Activated T-helper 9 cell treated with anti-CD3 and anti-CD28 coated beads, Interleukin-2, amount 50 U/mL, for 16 hours (primary cell): ENCODE data around the gene MTHFSD.

Experiments
- DNase-seq: peaks from one replicate; pipeline ENCODE4 v3.0.0-alpha.2; 2020; ENCODE audit warnings: low read depth

MTHFSD gene

DNA sequence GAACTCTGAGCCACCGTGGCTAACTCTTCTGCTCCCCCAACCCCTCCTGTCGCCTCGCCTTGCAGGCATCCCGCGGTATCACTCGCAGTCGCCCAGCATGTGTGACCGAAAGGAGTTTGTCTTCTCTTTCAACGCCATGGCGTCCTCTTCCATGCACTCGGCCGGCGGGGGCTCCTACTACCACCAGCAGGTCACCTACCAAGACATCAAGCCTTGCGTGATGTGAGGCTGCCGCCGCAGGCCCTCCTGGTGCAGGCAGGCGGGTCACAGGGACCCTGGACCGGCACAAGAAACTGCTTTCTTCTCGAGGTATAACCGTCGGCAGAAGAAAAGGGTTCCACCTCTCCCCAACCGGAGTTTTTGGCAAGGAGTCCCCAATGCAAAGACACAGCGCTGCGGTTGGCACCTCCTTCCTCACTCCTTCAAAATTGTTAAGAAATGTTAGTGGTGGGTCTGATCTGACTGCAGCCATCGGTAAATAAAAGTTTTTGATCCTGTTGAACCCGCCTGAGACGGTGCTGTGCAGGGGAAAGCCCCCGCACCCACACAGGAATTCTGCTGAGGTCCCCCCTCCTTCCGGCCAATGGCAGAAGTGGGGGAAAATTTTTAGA, 42.1 kb downstream of the MTHFSD start:
- DNase-seq, result no peak

DNA sequence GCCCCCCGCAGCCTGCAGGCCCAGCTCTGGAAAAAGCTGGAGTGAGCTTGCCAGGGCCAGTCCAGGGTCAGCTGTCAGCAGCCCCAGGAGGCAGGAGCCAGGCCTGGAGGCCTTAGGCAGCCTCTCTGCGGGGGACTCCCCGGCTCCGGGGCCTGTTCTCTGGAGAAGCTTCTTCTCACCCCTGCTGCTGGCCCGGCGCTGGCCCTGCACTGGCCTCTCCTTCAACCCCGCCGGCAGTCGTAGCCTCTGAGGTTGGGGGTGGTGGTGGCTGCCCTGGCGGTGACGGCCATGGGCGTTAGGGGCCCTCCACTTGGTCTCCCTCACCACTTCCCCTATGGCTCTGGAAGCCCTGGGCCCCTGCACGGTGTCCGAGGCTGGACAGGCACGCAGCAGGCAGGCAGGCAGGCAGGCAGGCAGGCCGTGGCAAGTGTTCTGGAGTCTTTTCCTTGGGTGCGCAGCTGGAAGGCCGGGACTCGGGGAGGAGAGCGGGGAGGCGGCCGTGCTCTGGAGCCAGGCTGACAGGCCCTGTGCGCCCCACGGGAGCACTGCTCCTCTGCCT, 42.7 kb downstream of the MTHFSD start:
- DNase-seq, result no peak

DNA sequence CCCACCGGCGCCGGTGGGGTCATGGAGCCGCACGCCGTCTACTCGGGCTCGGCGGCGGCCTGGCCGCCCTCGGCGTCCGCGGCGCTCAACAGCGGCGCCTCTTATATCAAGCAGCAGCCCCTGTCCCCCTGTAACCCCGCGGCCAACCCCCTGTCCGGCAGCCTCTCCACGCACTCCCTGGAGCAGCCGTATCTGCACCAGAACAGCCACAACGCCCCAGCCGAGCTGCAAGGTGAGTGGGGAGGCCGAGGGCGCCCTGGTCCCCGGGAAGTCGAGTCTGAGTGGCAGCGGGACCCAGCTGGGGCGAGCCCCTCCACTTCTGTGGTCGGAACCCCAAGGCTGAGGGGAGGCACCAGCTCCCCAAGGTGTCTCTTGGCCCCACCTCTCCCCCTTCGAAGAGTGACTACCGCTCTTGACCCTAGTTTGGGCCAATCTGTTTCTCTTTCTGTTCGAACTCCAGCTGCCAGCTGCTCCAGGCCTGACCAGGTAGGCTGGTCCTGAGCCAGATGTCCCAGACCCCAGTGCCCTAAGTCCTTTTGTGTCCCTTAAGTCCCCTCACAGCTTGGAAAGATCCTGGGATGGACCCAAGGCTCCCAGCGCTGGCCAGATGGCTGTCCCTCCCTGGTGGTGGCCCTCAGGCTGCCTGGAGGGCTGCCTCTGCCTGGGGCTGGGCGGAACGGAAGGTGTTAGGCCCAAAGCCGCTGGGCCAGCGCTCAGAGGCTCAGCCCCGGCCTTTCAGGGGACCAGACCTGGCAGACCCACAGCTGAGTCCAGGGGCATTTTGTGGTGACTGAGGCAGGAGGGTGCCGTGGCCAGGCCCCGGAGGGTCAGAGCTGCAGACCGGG, 43.5 kb downstream of the MTHFSD start:
- DNase-seq, result no peak

DNA sequence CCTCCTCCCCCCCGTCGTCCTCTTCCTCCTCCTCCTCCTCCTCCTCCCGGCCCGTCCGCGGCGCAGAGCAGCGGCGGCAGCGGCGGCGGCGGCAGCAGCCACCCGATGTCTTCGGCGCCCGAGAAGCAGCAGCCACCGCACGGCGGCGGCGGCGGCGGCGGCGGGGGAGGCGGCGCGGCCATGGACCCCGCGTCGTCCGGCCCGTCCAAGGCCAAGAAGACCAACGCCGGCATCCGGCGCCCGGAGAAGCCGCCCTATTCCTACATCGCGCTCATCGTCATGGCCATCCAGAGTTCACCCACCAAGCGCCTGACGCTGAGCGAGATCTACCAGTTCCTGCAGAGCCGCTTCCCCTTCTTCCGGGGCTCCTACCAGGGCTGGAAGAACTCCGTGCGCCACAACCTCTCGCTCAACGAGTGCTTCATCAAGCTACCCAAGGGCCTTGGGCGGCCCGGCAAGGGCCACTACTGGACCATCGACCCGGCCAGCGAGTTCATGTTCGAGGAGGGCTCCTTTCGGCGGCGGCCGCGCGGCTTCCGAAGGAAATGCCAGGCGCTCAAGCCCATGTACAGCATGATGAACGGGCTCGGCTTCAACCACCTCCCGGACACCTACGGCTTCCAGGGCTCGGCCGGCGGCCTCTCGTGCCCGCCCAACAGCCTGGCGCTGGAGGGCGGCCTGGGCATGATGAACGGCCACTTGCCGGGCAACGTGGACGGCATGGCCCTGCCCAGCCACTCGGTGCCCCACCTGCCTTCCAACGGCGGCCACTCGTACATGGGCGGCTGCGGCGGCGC, 44.4 kb downstream of the MTHFSD start, which contains the start of gene FOXF1:
Gene FOXF1 (plus strand): TSS at position 63 of the 797 bp plus-strand sequence. CDS start 43 bp downstream, at position 106.
- no peak for DNase-seq

DNA sequence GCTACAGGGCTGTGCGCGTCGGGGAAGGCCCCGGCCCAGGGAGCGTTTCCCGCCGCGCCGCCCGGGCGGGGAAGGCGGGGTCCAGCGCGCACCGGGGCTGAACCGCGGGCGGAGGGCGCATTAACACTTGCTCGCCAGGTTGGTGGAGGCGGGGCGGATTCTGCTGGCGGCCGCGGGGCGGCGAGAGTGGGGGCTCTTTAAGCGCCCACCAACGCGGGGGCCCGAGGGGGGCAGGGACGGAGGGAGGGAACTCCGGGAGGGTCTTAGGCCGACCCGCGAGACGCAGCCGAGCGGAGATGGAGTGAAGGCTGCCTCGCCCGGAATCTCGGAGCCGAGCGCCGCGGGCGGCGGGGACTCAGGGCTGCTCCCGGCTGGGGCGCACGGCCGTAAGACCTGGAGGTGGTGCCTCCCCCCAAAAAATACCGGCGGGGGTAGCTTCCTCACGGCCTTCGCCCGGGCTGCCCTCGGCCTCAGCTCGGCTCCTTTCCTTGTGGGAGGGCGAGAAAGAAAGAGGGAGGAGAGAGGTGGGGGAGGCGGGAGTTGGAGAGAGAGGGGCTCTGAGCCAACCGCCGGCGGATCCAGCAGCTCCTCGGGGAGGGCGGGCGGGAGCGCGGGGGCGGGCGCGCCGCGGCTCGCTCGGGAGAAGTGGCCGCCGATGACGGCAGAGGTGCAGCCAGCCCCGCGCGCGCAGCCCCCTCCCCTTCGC, 45.1 kb downstream of the MTHFSD start:
- no peak for DNase-seq

DNA sequence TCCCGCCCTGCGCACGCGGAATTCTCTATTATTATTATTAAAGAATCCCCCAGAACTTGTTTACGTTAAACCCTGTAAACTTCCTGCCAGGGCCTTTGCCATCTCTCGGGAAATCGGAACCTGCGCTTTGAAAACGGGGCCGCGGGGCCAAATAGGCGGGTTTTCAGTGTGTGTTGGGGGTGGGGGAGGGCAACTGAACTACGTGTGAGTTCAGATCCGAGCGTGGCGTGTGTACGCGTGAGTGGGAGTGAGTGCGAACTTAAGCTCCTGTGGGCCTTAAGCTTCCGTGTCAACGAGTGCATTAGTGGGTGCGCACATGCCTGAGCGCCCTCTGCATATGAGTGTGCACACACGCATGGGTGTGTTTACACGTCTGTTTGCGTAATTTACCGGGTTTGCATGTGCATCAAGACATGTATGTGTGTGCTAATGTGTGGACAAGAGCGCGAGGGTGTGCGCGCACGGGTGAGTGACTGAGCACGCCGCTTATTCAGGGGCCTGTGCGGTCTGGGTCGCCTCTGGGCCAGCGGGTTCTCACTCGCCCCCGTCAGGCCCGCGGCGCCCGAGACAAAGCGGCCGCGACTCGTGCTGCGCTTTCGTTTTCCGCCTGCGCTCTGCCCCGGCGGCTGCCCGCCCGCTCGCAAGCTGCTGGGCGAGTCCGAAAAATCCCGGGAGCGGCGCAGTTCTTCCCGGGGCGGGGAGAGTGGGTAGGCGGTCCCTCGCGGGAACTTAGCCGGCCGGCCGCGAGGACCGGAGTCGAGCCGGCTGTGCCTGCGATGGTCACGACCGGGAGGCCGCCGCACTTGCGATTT, 45.9 kb downstream of the MTHFSD start:
- no peak for DNase-seq

DNA sequence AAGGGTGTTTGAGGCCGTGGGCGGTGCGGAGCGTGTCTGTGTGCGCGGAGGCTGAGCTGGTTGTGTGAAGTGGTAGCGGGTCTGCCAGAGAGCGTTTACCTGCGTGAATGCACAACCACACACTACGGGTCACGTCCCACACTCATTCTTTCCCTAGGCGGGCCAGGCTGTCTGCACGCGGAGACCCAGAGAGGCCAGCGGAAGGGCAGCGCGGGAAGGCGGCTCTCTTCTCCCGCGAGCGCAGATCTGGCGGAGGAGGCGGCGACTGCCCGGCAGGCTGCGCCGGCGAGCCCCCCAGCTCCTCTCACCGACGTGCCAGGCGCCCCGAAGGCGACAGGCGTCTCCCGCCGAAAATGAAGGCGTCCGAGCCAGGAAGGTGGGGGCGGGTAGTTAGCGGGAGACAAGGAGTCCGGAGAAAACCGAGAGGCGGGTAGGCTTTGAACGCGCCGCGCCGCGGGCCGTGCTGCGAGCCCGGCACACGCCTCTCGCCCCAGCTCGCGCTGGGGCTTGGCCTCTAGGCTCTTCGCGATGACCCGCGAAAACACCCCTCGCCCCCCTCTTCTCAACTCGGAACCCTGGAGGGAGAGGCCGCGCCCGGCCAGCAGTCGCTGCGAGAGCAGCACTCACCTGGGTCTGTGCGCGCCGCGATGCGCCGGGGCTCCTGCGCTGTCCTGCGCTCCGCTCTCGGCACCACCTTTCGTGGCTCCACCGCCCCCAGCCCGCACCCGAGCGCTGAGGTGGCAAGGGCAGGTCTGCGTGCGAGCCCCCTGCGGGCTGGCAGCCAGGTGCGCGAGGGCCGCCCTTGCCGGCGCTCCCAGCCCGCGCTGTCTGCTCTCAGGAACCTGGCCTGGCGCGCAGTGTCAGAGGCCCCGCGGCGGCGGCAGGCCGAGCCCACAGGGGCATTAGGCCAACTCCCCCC, 46.7 kb downstream of the MTHFSD start:
- DNase-seq, result no peak

DNA sequence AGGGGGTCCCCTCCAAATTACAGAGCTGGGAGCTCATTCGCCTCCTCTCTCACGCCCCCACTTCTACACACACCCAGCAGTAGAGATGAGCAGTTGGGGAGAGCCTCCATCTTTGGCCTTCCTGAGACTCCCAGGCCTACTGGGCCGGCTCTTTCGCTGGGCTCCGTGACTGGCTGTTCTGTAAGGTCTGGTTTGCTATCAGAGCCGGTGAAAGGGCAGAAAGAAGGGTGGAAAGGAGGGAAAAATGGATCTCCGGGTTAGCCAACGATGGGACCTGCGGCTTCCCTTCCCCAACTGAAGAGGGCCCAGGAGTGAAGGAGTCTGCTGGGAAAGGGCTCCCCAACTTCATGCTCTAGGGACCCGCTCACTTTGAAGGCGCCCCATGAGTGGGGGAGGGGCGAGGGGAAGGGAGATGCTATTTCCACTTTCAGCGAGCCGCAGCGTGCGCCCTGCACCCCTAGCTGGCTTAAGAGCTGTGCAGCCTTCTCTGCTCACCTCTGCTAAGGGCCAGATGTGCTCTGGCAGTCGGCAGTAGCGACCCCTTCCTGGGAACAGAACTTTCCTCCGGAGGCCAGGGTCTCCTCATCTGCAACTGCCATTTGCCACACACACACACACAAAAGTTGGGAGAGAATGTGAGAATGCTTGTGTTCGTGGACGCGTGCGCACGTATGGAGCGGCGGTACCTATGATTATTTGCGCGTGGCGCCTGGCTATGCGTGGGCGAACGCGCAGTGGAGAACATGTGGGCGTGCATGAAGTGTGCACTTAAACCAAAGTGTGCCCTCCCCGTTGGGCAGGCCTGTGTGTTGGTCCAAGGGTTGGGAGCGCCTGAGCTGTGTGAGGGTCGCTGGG, 47.6 kb downstream of the MTHFSD start:
- DNase-seq, result no peak

DNA sequence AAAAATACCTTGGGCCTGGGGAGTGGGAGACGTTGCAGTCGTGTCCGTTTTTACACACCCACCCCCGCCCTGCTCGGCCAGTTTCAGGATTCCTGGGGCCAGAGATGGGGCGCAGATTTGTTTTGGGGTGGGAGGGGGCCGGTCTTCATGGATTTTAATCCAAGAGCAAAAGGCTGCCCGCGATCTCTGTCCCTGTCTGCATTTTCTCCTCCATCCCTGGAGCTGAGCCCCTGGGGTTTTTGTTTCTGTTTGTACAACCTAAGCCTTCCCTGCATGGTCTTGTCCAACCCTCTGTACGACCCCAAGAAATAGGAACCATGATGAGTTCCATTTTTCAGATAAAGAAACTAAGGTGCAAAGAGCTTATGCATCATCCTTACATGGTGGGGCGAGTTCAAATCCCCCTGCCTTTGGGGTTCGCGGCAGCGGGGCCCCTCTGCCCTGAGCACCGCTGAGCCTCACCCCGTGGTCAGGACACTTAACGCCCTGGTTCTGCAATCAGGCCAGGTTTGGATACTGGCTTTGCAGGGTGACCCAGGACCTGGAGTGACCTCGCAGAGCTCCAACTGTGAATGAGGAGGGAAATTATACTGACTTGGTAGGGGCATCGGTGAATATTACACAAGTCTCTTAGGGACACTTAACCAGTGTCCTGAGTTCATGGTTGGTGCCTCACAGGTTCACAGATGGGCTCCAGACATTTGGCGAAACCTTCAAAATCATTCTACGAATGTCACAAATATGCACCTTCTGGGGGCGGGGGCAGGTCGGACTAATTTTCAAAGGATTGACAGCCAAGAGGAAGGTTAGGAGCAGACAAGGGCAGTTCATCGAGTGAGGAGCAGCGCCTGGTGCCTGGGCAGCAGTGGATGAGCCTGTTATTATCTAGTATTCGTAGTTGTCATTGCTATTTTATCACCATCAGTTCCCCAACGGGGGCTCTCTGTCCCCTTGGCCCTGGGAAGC, 48.9 kb downstream of the MTHFSD start:
- no peak for DNase-seq

DNA sequence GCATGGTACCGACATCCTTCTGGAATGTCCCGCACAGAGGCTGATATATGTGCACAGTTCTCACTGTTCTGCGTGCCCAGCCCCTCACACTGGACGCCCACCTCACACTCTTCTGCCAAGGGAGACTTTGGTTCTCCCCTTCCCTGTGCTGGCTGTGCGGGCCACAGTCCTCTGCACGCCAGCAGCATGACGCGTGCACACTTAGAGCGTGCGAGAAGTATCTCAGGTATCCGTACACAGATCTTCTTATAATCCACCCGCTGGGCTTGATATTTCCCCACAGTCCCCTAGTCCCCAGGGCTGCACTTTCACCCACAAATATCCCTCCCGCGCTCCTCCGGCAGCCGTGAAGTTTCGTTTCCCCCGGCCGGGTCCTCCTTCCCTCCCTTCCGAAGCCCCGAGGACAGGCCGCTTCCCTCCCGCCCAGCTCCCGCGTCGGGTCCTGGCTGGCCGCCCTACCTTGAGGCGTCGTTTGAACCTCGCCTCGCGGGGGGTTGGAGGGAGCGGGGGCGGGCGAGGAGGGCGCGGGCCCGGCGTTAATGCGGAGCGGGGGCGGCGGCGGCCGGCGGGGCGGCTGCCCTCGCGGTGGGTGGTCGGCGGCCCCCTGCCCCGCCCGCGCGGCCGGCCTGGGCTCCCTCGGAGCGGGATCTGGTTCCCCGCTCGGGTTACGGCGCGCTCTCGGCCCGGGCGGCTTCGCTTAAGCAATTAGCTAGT, 49.7 kb downstream of the MTHFSD start:
- no peak for DNase-seq

DNA sequence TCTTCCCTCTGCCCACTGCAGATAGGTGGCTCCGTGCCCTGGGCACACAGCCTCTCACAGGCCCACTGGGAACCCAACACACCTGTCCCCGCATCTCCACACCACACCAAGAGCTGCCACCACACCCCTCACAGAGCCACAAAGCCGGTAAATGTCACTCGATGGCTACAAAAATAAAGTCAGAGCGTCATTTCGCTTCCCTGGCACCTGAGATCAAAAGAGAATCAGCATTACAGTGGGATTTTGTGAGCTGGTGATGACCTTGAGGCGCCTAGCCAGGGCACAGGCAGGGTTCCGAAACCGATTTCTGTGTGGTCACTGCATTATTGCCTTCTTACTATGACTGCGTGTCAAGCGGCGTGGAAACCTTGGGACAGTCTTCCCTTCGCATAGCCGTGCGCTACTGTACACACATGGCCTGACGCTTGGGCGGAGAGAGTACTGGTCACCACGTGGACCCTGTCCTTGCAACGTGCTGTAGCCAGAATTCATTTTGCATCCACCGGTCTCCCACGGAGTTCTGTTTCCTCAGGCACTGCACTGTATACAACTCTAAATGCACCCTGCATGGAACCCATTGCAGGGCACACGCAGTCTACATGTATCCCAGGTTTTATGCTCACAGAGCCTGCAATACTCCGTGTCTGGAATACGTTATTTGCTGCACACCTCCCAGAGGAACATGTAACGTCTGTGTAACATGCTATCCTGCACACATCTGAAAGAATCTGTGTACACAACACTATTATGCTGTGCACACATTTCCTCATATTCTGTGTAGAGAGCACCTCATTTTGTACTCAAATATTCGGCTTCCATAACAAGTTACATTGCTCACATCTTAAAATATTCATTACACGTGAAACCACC, 50.5 kb downstream of the MTHFSD start:
- DNase-seq, result no peak

DNA sequence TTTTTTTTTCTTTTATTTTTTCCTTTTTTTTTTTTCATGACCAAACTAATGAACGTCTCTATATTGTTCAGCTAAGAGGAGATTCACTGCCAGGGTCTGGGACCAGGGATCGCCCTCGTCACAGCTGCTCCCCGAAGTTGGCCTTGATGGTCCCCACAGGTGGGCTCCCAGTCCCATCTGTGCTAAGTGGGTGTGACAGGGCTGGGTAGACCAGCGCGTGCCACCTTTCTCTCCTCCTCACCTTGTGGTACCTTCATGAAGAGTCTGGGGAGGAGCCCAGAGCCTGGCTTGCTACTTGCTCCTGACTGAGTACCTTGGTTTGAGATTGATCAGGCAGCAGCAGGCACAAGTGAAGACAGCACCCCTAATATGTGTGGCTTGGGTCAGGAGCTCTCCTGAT, 51.2 kb downstream of the MTHFSD start:
- DNase-seq, result no peak

DNA sequence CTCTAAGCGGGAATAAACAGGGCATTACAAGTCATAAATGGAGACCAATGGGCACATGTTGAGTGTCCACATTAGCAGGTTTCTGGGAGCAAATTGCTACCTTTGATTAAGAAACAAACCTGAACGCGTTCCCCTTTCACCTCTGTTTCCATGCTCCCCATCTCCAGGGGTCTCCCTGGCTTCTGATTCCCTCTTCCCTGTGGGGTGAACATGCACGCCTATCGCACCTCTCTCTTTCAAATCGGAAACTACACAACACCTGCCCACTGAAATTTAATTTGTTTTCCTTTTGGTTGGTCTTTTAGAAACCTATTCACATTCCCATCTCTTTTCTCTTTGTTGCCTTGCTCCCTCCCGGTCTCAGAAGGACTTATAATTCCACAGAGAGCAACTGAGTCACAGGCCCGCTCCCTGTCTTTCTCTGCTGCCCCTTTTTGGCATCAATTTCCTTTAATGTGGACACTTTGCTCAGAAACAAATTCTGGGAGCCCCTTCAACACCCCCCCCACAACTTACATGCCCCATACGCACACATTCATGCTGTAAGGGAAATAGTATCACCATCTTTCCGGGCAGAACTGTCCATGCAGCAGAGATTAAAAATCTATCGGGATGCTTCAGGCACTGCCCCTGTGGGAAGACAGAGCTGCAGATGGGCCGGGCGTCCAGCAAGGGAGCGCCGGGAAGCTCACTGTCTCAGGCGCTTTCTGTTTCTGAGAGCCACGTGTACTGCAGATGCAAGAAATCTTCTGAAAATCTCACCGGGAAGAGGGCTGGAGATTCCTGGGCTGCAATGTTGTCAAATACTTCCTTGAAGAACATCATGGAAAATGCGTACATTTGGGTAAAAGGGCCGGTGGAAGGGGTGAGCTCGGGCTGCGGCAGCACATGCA, 51.9 kb downstream of the MTHFSD start:
- DNase-seq, result no peak

DNA sequence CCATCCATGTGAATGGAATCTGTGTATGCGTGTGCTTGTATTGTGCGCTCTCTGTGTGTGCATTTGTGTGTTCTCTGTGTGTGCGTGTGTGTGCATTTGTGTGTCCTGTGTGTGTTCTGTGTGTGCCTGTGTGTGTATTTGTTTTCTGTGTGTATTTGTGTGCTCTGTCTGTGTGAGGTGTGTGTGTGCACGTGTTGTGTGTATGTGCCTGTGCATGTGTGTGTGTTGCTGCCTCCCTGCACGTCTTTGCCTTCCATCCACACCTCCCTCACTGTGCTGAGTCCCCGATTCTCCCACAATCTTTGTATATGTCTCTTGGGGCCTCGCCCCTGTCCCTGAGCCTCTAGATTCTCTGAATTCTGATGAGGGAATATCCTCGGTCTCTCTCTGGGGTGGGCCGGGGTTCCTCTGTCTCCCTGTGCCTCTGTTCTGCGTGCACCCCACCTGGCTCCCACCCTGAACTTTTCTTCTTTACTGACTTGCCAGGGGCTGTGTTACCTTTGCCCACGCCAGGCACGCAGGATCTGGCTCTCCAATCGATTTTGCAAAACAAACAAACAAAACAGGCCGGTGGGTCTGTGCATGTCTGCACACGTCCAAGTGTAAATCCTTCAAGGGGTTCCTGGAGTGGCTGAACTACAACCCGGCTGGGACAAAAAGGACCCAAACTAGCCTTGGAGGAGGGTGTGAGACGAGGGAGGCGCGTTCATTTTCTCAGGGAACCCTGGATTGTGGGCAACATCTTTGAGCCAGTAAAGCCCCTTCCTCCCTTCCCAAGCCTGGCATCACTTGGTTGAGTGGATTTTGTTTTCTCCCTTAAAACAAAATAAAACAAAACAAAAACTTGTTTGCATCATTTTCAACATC, 52.8 kb downstream of the MTHFSD start:
- no peak for DNase-seq
